HCT116 (cell line): ENCODE results near the gene SLC35F6. TPM values are rescaled to one million over a fixed set of nuclear protein-coding genes. Genes with fewer than 3 reads are reported as not detected.

Experiments used
- ATAC-seq: fragments of 200-7000 bp; cut with Tn5 transposase; 2 replicates; pipeline ENCODE4 v1.9.1; 2020; ENCODE audit warnings: mild to moderate bottlenecking, moderate library complexity
- BruUV-seq: library from RNA; stranded (reverse); fragments of 400-500 nt; replicated peaks from 2 replicates; lab custom pipeline; 2021; lab: Mats Ljungman, UMichigan
- CTCF ChIA-PET: fragments of 300-600 bp; sonication (Branson Sonifier 250); formaldehyde crosslinking; loops from one replicate; lab custom pipeline; 2021; ENCODE audit warnings: antibody characterized with exemption; lab: Charles Lee
- POLR2A ChIA-PET: fragments of 300-600, 350-600 bp; sonication (Branson Sonifier 250); formaldehyde crosslinking; loops from one replicate; lab custom pipeline; 2021; ENCODE audit warnings: antibody characterized with exemption; lab: Charles Lee
- RAD21 ChIA-PET, 2 experiments: fragments of 300-600 bp; sonication (Branson Sonifier 250); formaldehyde crosslinking; loops; one replicate each; lab custom pipeline; 2023; ENCODE audit warnings: low total read pairs in 2 of 2; ENCODE audit not compliant: uncharacterized antibody in 2 of 2, unreplicated experiment in 2 of 2, low non-redundant PET in 1 of 2; lab: Charles Lee
- DNase-seq: peaks from one replicate; pipeline ENCODE4 v3.0.0-alpha.2; 2010; ENCODE audit warnings: low read depth, low spot score
- H2AFZ ChIP-seq: fragments of 200-600 bp; shearing (Covaris generic), sonication (generic); 2 replicates; pipeline ENCODE4 v1.6.1; 2017; ENCODE audit warnings: low read depth, mixed run types, mixed read lengths, antibody characterized with exemption, low read length; ENCODE audit not compliant: poor library complexity, severe bottlenecking
- H3K27ac ChIP-seq: 2 replicates; pipeline ENCODE4 v1.5.1; 2012; ENCODE audit warnings: low read depth, low read length
- H3K27me3 ChIP-seq: fragments of 200-600 bp; sonication (generic); 2 replicates; pipeline ENCODE4 v1.6.1; 2016; ENCODE audit warnings: mixed run types, low read length, mixed read lengths; ENCODE audit not compliant: insufficient read depth
- H3K36me3 ChIP-seq, 2 experiments: fragments of 200-500 bp in 1 of 2; fragments of 200-600 bp in 1 of 2; sonication (Bioruptor generic) in 1 of 2; sonication (generic) in 1 of 2; 2 replicates each; pipeline versions ENCODE4 v1.5.1 to v1.6.1; 2014 to 2016; ENCODE audit warnings: low read length in 2 of 2, inconsistent platforms in 1 of 2, mixed read lengths in 1 of 2, mixed run types in 1 of 2; ENCODE audit not compliant: insufficient read depth in 2 of 2, control insufficient read depth in 1 of 2
- H3K4me1 ChIP-seq, 2 experiments: fragments of 200-600 bp in 1 of 2; sonication (generic) in 1 of 2; 2 replicates each; pipeline versions ENCODE4 v1.5.1 to v1.6.1; 2012 to 2017; ENCODE audit warnings: low read length in 2 of 2, inconsistent platforms in 1 of 2, mild to moderate bottlenecking in 1 of 2, mixed read lengths in 1 of 2, mixed run types in 1 of 2, moderate library complexity in 1 of 2; ENCODE audit not compliant: insufficient read depth in 2 of 2, control insufficient read depth in 1 of 2
- H3K4me2 ChIP-seq: fragments of 200-600 bp; sonication (generic); 2 replicates; pipeline ENCODE4 v1.6.1; 2017; ENCODE audit warnings: mixed run types, low read length, mixed read lengths
- H3K4me3 ChIP-seq, 2 experiments: fragments of 200-600 bp in 1 of 2; sonication (generic) in 1 of 2; replicated peaks in 1 of 2; 2 replicates each; pipeline ENCODE4 v1.5.1; 2011 to 2016; ENCODE audit warnings: low read length in 2 of 2, control low read depth in 1 of 2, low read depth in 1 of 2, mild to moderate bottlenecking in 1 of 2, mixed read lengths in 1 of 2, mixed run types in 1 of 2
- H3K79me2 ChIP-seq: fragments of 200-600 bp; sonication (generic); 2 replicates; pipeline ENCODE4 v1.6.1; 2017; ENCODE audit warnings: mild to moderate bottlenecking, mixed run types, low read length, moderate library complexity, mixed read lengths; ENCODE audit not compliant: insufficient read depth
- H3K9ac ChIP-seq: fragments of 200-600 bp; sonication (generic); 2 replicates; pipeline ENCODE4 v1.6.1; 2016; ENCODE audit warnings: low read length, mixed read lengths
- H3K9me2 ChIP-seq: fragments of 200-600 bp; sonication (generic), shearing (Covaris generic); 2 replicates; pipeline ENCODE4 v1.6.1; 2017; ENCODE audit warnings: mixed run types, mild to moderate bottlenecking, moderate library complexity; ENCODE audit not compliant: insufficient read depth
- H3K9me3 ChIP-seq, 2 experiments: fragments of 200-500 bp in 1 of 2; fragments of 200-600 bp in 1 of 2; sonication (Bioruptor generic) in 1 of 2; sonication (generic) in 1 of 2; 2 replicates each; pipeline ENCODE4 v1.6.1; 2014 to 2017; ENCODE audit warnings: low read length in 2 of 2, mixed read lengths in 2 of 2, inconsistent platforms in 1 of 2, low read depth in 1 of 2, mild to moderate bottlenecking in 1 of 2, mixed run types in 1 of 2, moderate library complexity in 1 of 2; ENCODE audit not compliant: control insufficient read depth in 1 of 2, insufficient read depth in 1 of 2
- H4K20me1 ChIP-seq: fragments of 200-600 bp; sonication (generic), shearing (Covaris generic); 2 replicates; pipeline ENCODE4 v1.6.1; 2017; ENCODE audit warnings: mixed run types, mild to moderate bottlenecking, moderate library complexity; ENCODE audit not compliant: insufficient read depth
- EZH2 ChIP-seq: fragments of 200-600 bp; sonication (generic); IDR thresholded peaks from 2 replicates; pipeline ENCODE4 v1.6.1; 2017; ENCODE audit warnings: antibody characterized with exemption, mixed run types
- POLR2A ChIP-seq: IDR thresholded peaks from 2 replicates; pipeline ENCODE4 v1.7.0; 2011; ENCODE audit warnings: borderline replicate concordance; ENCODE audit not compliant: insufficient read depth, insufficient read length; ENCODE audit errors: extremely low read depth
- POLR2AphosphoS5 ChIP-seq: IDR thresholded peaks from 2 replicates; pipeline ENCODE4 v1.6.1; 2011; ENCODE audit warnings: mild to moderate bottlenecking, low read depth, low read length, moderate library complexity
- RAD21 ChIP-seq: IDR thresholded peaks from 2 replicates; pipeline ENCODE4 v1.6.1; 2012; ENCODE audit warnings: low read depth, mild to moderate bottlenecking
- SRF ChIP-seq: IDR thresholded peaks from 2 replicates; pipeline ENCODE4 v1.6.1; 2012; ENCODE audit warnings: low read depth
- ZNF274 ChIP-seq: fragments of 200-500 bp; sonication (Bioruptor generic); IDR thresholded peaks from 2 replicates; pipeline ENCODE4 v1.6.1; 2014; ENCODE audit warnings: mild to moderate bottlenecking, low read depth, low read length, inconsistent platforms
- intact Hi-C: fragments of 100-400 bp; cut with micrococcal nuclease; formaldehyde crosslinking; loops from 2 replicates; pipeline ENCODE4 v1.10.0; 2022
- total RNA-seq: library from RNA; stranded (reverse); gene quantifications from one replicate; pipeline ENCODE4 v1.2.1, GENCODE V29; 2021; ENCODE audit not compliant: unreplicated experiment

Gene SLC35F6
- total RNA-seq, 1 experiment from 2014 or later, result 34.5 TPM

DNA sequence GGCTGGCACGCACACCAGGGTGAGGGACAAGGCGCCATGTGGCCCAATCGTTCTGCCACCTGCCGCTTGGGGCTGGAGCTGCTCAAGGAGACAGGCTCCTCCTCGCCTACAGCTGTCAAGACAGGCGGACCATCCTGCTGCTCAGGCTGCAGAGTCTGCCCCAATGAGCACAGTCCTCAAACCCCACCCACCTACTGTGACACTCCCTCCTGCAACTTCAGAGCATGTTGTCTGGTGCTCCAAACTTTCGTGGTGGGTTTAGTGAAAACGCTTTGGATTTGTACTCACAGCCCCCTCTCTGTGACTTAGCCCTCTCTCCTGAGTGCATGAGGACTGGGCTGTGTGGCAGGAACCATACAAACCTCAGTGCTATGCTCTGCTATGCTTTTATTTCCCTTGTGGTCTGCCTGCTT, 23.2 kb upstream of the SLC35F6 start:
- BruUV-seq, result no TSS peak
- peak; percentile 53 for ATAC-seq
- CTCF ChIA-PET, result interaction anchor here (1.6 to 7.3 kb wide), 2 partner anchors 135 to 163 kb away, joined by 4 to 88 read pairs; no protein-coding TSS in a partner anchor
- no peak overlapping the region for H3K27ac ChIP-seq
- DNase-seq, result no peak
- peak; percentile 35 for TF ChIP-seq POLR2A
- no peak for TF ChIP-seq ZNF274
- no peaks in the 10 kb centered on the region for H3K79me2 ChIP-seq
- intact Hi-C loops, result no loop called here
- no peaks in the 10 kb centered on the region for H3K36me3 ChIP-seq
- H3K9ac ChIP-seq, result no peak overlapping the region
- H3K4me3 ChIP-seq, result no peak overlapping the region
- POLR2A ChIA-PET, result interaction anchor here (1.3 kb wide), 1 partner anchor 20 kb away, joined by 3 read pairs; no protein-coding TSS in a partner anchor
- H3K27me3 ChIP-seq, result no peaks in the 10 kb centered on the region
- peaks cover 0 to 1% of the 10 kb centered on the region in 2 experiments; a peak in 1 of 4 replicates for H3K4me1 ChIP-seq
- H2AFZ ChIP-seq, result no peak overlapping the region
- RAD21 ChIA-PET, result no interaction called here
- H3K9me3 ChIP-seq, result no peaks in the 10 kb centered on the region
- no peaks in the 10 kb centered on the region for H3K9me2 ChIP-seq
- no peak overlapping the region for H3K4me2 ChIP-seq
- no peaks in the 10 kb centered on the region for H4K20me1 ChIP-seq

DNA sequence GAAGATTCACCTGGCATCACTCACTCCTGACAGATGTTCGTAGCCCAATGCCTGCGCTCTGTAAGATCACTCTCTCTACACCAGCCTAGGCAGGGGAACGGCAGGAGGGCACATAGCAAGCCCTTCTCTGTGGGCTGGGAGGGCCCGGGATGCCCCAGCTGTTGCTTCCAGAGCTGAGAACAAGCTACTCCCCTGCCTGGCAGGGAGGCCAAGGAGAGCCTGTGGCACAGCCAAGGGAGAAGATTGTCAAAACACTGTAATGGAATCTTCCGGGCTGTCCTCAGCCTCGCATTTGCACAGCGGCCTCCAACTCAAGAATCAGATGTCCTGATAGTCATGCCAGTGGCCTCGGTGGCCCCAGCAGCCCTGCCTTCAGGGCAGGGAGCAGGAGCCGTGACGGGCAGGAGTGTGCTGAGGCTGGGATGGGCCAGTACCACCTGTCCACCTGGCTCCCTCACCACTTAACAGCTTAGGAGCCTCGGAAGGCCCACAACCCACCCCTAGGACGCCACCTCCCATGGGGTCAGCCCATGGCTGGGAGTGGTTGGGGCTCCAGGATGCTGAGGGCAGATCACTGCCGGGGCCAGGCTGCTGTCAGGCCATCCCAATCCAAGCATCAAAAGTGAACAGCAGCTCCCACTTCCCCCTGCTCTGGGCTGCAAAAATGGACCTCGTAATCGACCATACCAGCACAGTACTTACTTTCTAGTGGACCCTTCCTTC, 21.9 kb upstream of the SLC35F6 start:
- no peak overlapping the region for H3K4me3 ChIP-seq
- no peaks in the 10 kb centered on the region for H3K27me3 ChIP-seq
- H3K9me2 ChIP-seq, result no peaks in the 10 kb centered on the region
- no peaks in the 10 kb centered on the region; a peak in 1 of 4 replicates for H3K4me1 ChIP-seq
- intact Hi-C loops, result no loop called here
- no peak overlapping the region for H3K27ac ChIP-seq
- ChIA-PET POLR2A (no interaction called here), CTCF (interaction anchor here (1.4 to 7.3 kb wide), 2 partner anchors 127 to 137 kb away, joined by 9 to 88 read pairs; no protein-coding TSS in a partner anchor), RAD21 (no interaction called here)
- H3K79me2 ChIP-seq, result no peaks in the 10 kb centered on the region
- no TSS peak for BruUV-seq
- TF ChIP-seq SRF (no peak), EZH2 (no peak), RAD21 (no peak), POLR2AphosphoS5 (no peak)
- no peaks in the 10 kb centered on the region for H4K20me1 ChIP-seq
- H3K4me2 ChIP-seq, result no peak overlapping the region
- H3K9ac ChIP-seq, result no peak overlapping the region
- ATAC-seq (no peak), DNase-seq (no peak)
- H3K9me3 ChIP-seq, result no peaks in the 10 kb centered on the region
- no peak overlapping the region for H2AFZ ChIP-seq
- H3K36me3 ChIP-seq, result no peaks in the 10 kb centered on the region
